KOPT-K1 (cell line): Measurements from ENCODE around the gene GPR27.

Source experiments
- H3K27ac ChIP-seq: fragments of 200-600 bp; sonication (generic); 2 replicates; pipeline ENCODE4 v1.5.1; 2016; ENCODE audit warnings: antibody characterized with exemption, mild to moderate bottlenecking, low read depth, low read length; ENCODE audit not compliant: poor library complexity, severe bottlenecking
- H3K36me3 ChIP-seq: fragments of 200-600 bp; sonication (generic); 2 replicates; pipeline ENCODE4 v1.5.1; 2017; ENCODE audit warnings: antibody characterized with exemption, mild to moderate bottlenecking, low read length, moderate library complexity; ENCODE audit not compliant: insufficient read depth
- H3K9me3 ChIP-seq: fragments of 200-600 bp; sonication (generic); 2 replicates; pipeline ENCODE4 v1.5.1; 2017; ENCODE audit warnings: antibody characterized with exemption, low read length, mild to moderate bottlenecking; ENCODE audit not compliant: insufficient read depth, poor library complexity, severe bottlenecking

The GPR27 gene

GRCh38 chr3:71724584-71725270 lies 28.9 kb upstream of the GPR27 start:
- Histone ChIP-seq H3K9me3 (no peaks in the 10 kb centered on the region), H3K36me3 (no peaks in the 10 kb centered on the region), H3K27ac (peak overlapping the region; percentile 11)

DNA sequence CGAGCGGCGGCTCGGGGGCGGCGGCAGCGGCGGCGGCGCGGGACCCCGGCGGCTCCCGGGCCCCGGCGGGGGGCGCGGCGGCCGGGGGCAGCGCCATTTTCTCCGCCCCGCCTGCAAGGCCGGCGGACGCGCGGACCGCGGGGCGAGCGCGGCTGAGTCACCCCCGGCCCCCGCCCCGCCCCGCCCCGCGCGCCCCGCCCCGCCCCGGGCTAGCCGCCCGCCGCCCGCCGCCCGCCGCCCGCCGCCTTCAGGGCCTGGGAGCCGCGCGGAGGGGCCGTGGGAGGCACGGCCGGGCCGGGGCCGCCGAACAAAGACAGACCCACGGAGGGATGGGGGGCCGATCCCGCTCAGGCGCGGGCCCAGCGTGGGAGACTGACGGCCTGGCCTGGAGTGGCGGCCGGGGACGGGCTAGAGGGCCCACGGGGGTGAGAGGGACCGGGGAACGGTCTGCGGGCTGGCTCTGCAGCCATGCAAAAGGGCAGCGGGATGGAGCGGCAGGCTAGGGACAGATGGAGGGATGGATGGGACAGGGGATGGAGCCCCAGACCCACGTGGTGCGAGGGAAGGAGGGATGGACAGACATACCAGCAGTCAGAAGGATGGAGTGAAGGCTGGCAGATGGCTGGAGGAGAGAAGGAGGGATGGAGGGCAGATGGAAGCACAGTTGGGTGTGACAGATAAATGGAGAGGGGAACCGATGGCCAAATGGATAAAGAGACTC lies 28.2 kb upstream of the GPR27 start, which contains the start of gene EIF4E3:
Gene EIF4E3, minus strand, starts transcription at position 132 of the 721 bp plus-strand sequence. Its CDS starts 35 bp downstream, at position 97.
- Histone ChIP-seq H3K9me3 (no peaks in the 10 kb centered on the region), H3K27ac (peak within 1 kb of the TSS; percentile 11)

DNA sequence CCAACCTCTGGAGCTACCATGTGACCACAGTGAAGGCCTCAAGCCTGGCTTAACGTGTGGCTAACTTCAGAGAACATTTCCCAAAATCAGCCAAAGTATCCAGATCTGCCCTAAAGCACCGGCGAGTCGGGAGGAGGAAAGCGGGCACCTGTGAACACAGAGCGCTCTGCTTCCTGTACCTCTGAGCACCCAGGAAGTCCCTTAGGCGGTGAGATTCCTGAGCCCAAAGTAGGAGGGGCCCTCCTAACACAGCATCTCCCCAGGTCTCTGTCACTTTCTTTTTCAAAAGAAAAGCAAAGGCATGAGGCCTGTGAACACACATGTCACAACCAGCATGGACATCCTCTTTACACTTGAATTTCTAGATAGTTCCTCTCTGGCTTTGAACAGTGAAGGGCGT lies 27.5 kb upstream of the GPR27 start:
- no peaks in the 10 kb centered on the region for H3K36me3 ChIP-seq
- H3K9me3 ChIP-seq, result no peaks in the 10 kb centered on the region
- no peak overlapping the region for H3K27ac ChIP-seq

More for the DNA sequence above, 28.2 kb upstream of the GPR27 start, which contains the start of gene EIF4E3:
- H3K36me3 ChIP-seq, result no peaks in the 10 kb centered on the region

GRCh38 chr3:71728632-71729342 lies 24.9 kb upstream of the GPR27 start:
- no peak overlapping the region for H3K27ac ChIP-seq
- H3K36me3 ChIP-seq, result no peaks in the 10 kb centered on the region
- no peaks in the 10 kb centered on the region for H3K9me3 ChIP-seq

DNA sequence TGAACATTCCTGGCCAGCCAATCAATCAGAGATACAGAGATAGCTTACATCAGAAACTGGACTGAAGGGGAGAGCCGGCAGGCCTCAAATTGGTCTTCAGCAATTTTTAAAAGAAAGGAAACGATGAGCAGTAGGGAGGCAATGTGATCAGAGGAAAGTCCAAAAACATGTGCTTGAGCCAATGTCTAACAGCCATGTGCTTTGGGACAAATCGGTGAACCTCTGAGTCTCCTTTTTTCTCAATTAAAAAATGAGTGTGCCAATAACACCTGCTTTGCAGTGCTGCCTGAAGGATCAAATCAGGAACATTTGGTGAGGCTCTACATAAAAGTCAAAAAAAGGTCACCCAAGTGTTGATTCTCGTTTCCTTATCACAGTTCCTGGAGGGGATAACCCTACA lies 21.0 kb upstream of the GPR27 start:
- no peak overlapping the region for H3K27ac ChIP-seq
- no peaks in the 10 kb centered on the region for H3K36me3 ChIP-seq
- peaks cover 4% of the 10 kb centered on the region for H3K9me3 ChIP-seq

DNA sequence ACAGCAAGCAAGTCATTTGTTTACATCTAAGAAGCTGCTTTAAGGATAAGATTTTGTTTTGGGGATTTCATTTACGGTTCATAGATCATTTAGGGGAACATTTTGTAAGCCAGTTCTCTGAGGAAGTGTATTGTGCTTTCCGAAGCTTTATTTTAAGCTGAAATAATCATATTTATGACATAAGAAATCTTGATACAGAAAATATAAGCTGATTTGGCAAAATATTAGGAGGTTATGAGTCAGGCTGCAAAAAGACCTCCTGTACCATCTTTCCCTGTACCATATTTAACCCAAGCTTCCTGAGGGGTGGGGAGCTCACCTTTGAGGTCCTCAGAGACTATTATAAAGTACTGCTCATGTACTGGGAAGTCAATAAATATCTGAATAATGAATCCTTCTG lies 20.3 kb upstream of the GPR27 start:
- Histone ChIP-seq H3K36me3 (no peaks in the 10 kb centered on the region), H3K27ac (no peak overlapping the region), H3K9me3 (peaks cover 8% of the 10 kb centered on the region)

DNA sequence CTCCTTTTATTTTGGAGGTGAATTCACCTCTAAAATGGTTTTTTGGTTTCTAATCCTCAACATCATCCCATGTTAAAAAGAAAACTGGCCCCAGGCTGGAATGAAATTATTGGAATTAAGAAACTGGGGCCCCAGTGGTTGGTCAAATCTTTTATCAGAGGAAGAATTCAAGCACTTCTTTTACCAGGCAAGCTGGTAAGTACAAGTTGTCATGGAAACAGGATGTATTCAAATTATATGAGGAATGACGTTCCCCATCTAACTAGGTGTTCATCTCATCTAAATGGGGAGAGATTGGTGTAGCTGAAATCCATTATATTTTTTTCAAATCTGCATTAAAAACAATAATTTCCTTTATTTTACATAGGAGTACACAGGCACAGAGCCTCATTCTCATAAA lies 18.8 kb upstream of the GPR27 start:
- H3K9me3 ChIP-seq, result peaks cover 8% of the 10 kb centered on the region
- no peak overlapping the region for H3K27ac ChIP-seq
- H3K36me3 ChIP-seq, result no peaks in the 10 kb centered on the region

DNA sequence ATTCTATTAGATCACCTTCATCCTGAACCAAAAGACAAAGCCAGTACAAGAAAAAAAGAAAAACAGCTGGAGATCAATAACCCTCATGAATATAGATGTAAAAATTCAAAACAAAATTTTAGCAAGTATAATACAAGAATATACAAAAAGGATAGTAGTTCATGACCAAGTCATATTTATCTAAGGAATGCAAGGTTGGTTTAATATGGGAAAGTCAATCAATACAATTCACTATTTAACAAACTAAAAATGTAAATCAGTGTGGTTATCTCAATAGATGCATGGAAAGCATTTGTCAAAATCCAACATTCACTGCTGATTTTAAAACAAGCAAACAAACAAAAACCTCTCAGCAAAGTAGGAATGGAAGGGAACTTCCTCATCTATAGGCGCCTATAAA lies 11.0 kb upstream of the GPR27 start:
- H3K9me3 ChIP-seq, result peaks cover 31% of the 10 kb centered on the region
- no peak overlapping the region for H3K27ac ChIP-seq
- H3K36me3 ChIP-seq, result no peaks in the 10 kb centered on the region

GRCh38 chr3:71744738-71745137 lies 8.9 kb upstream of the GPR27 start:
- no peaks in the 10 kb centered on the region for H3K36me3 ChIP-seq
- H3K27ac ChIP-seq, result no peak overlapping the region
- peaks cover 27% of the 10 kb centered on the region for H3K9me3 ChIP-seq

- Histone ChIP-seq H3K27ac (no peak overlapping the region), H3K9me3 (peaks cover 8% of the 10 kb centered on the region), H3K36me3 (no peaks in the 10 kb centered on the region)
Observed at GRCh38 chr3:71751602-71752001, 2.1 kb upstream of the GPR27 start.

- Histone ChIP-seq H3K36me3 (no peaks in the 10 kb centered on the region), H3K9me3 (peaks cover 8% of the 10 kb centered on the region), H3K27ac (no peak overlapping the region)
Observed at GRCh38 chr3:71752831-71753700, 589 bp upstream of the GPR27 start.

- peaks cover 8% of the 10 kb centered on the region for H3K9me3 ChIP-seq
- H3K27ac ChIP-seq, result no peak overlapping the region
- H3K36me3 ChIP-seq, result no peaks in the 10 kb centered on the region
Observed at GRCh38 chr3:71754610-71755253, 1.1 kb downstream of the GPR27 start.

GRCh38 chr3:71758091-71758490 lies 4.4 kb downstream of the GPR27 start:
- Histone ChIP-seq H3K36me3 (no peaks in the 10 kb centered on the region), H3K27ac (no peak overlapping the region)

DNA sequence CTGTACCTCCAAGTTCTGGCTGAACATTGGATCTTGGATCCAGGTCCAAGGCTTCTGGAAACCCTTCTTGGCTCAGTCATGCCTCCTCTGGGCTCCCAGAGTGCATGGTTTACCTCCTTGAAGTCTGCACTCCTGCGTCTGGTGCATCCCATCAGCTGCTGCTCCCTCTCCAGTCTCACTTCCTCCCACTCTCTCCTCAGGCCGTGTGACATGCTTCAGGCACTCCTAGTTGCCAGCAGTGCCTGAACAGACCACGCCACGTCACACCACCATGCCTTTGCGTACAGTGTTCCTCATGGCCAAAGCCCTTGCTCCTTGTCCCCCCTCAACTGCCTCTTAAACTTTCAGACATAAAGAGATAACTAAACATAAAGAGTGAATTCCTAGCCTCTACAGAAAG lies 5.7 kb downstream of the GPR27 start:
- no peaks in the 10 kb centered on the region for H3K9me3 ChIP-seq
- no peak overlapping the region for H3K27ac ChIP-seq
- no peaks in the 10 kb centered on the region for H3K36me3 ChIP-seq

More at GRCh38 chr3:71758091-71758490, 4.4 kb downstream of the GPR27 start:
- peaks cover 3% of the 10 kb centered on the region for H3K9me3 ChIP-seq
